Endodermal cell (in vitro differentiated cells): ENCODE measurements around the gene TCEA3. TPM values are rescaled to one million over a fixed set of nuclear protein-coding genes. Genes with fewer than 3 reads are reported as not detected.

ENCODE experiments used
- DNase-seq: peaks from one replicate; pipeline ENCODE4 v3.0.0-alpha.2; 2017
- H3K27ac ChIP-seq: 2 replicates; pipeline ENCODE4 v1.5.1; 2013; ENCODE audit warnings: mild to moderate bottlenecking, low read depth, low read length, moderate library complexity
- H3K27me3 ChIP-seq: 2 replicates; pipeline ENCODE4 v1.6.1; 2013; ENCODE audit warnings: mild to moderate bottlenecking, low read length, moderate library complexity; ENCODE audit not compliant: insufficient read depth, control insufficient read depth, poor library complexity, severe bottlenecking
- H3K36me3 ChIP-seq: 2 replicates; pipeline ENCODE4 v1.7.0; 2013; ENCODE audit warnings: mild to moderate bottlenecking, low read length, moderate library complexity; ENCODE audit not compliant: control insufficient read depth, insufficient read depth
- H3K4me1 ChIP-seq: one replicate; pipeline ENCODE4 v1.7.0; 2013; ENCODE audit warnings: low read length; ENCODE audit not compliant: control insufficient read depth, insufficient read depth
- H3K4me3 ChIP-seq: 2 replicates; pipeline ENCODE4 v1.5.1; 2013; ENCODE audit warnings: mild to moderate bottlenecking, low read length, moderate library complexity
- H3K9ac ChIP-seq: 2 replicates; pipeline ENCODE4 v1.6.1; 2013; ENCODE audit warnings: mild to moderate bottlenecking, low read length, moderate library complexity; ENCODE audit not compliant: poor library complexity, severe bottlenecking; ENCODE audit errors: extremely low read depth
- H3K9me3 ChIP-seq: 2 replicates; pipeline ENCODE4 v1.6.1; 2013; ENCODE audit warnings: mild to moderate bottlenecking, low read length, moderate library complexity; ENCODE audit not compliant: control insufficient read depth
- H3K27ac Mint-ChIP-seq: 2 replicates; pipeline ENCODE4 v1.8.0; 2020; ENCODE audit warnings: mixed read lengths
- H3K27me3 Mint-ChIP-seq: 2 replicates; pipeline ENCODE4 v1.8.0; 2021; ENCODE audit warnings: mild to moderate bottlenecking, mixed read lengths; ENCODE audit not compliant: insufficient read depth
- H3K36me3 Mint-ChIP-seq: 2 replicates; pipeline ENCODE4 v1.8.0; 2020; ENCODE audit warnings: low read depth, mixed read lengths
- H3K4me1 Mint-ChIP-seq: 2 replicates; pipeline ENCODE4 v1.8.0; 2020; ENCODE audit warnings: mixed read lengths
- H3K4me3 Mint-ChIP-seq: 2 replicates; pipeline ENCODE4 v1.8.0; 2020; ENCODE audit warnings: mild to moderate bottlenecking, moderate library complexity, mixed read lengths
- H3K9me3 Mint-ChIP-seq: 2 replicates; pipeline ENCODE4 v1.8.0; 2020; ENCODE audit warnings: mild to moderate bottlenecking, mixed read lengths
- CTCF ChIP-seq: fragments of 200-600 bp; sonication (generic); conservative IDR thresholded peaks from 2 replicates; pipeline ENCODE4 v1.5.0; 2021; ENCODE audit warnings: antibody characterized with exemption, mild to moderate bottlenecking
- WGBS, 2 experiments: methylation state at CpG; one replicate each; pipeline versions ENCODE4 v1.1.5 to v1.1.7; 2013; ENCODE audit warnings: missing lambda C conversion rate in 2 of 2, mixed read lengths in 1 of 2; ENCODE audit not compliant: insufficient coverage in 1 of 2, insufficient read length in 1 of 2; 5-methylcytosine and 5-hydroxymethylcytosine counted together
- total RNA-seq, 2 donors: library from RNA; stranded (reverse); fragmentation: NEBNext Ultra II Directional in 1 of 2; extraction: Animal tissue kit (Norgen Biotek cat#: 25700) in 1 of 2; gene quantifications; 2 replicates in 1 of 2; 3 replicates in 1 of 2; pipeline ENCODE4 v1.2.1, GENCODE V29; 2021

The TCEA3 gene
- total RNA-seq, 2 donors from 2014 or later: 4.0 to 4.7 TPM

- Mint-ChIP-seq H3K9me3 (no peaks in the 10 kb centered on the region), H3K36me3 (peaks cover 49% of the 10 kb centered on the region), H3K27ac (peak overlapping the region; percentile 55), H3K4me3 (no peak overlapping the region), H3K4me1 (no peaks in the 10 kb centered on the region), H3K27me3 (no peaks in the 10 kb centered on the region)
- H3K4me1 ChIP-seq: no peaks in the 10 kb centered on the region
- no peak overlapping the region for H3K27ac ChIP-seq
- no peak for DNase-seq
- H3K36me3 ChIP-seq: peaks cover 63% of the 10 kb centered on the region
- H3K4me3 ChIP-seq: no peak overlapping the region
- no peak for TF ChIP-seq CTCF
- H3K9ac ChIP-seq: no peak overlapping the region
- no peaks in the 10 kb centered on the region for H3K9me3 ChIP-seq
- WGBS, 2 experiments: 88 to 94% methylated on average over 5 of the region's 5 CpGs
- H3K27me3 ChIP-seq: no peaks in the 10 kb centered on the region
Measured at GRCh38 chr1:23452011-23452411, 27.5 kb upstream of the TCEA3 start.

- Histone ChIP-seq H3K4me1 (no peaks in the 10 kb centered on the region), H3K9me3 (no peaks in the 10 kb centered on the region), H3K27ac (peak overlapping the region; percentile 7), H3K36me3 (peaks cover 61% of the 10 kb centered on the region), H3K9ac (no peak overlapping the region), H3K27me3 (no peaks in the 10 kb centered on the region), H3K4me3 (no peak overlapping the region)
- DNase-seq: no peak
- Mint-ChIP-seq H3K27me3 (no peaks in the 10 kb centered on the region), H3K4me1 (no peaks in the 10 kb centered on the region), H3K9me3 (no peaks in the 10 kb centered on the region), H3K27ac (peak overlapping the region; percentile 55), H3K4me3 (no peak overlapping the region), H3K36me3 (peaks cover 49% of the 10 kb centered on the region)
- 79% methylated on average over 1 of the region's 1 CpG; no CpG with 5 or more reads in 1 of the 2 experiments for WGBS, 2 experiments
- TF ChIP-seq CTCF: no peak
Measured at GRCh38 chr1:23451441-23451840, 26.9 kb upstream of the TCEA3 start.

- H3K27me3 Mint-ChIP-seq: no peaks in the 10 kb centered on the region
- H3K27ac Mint-ChIP-seq: no peak overlapping the region
- H3K4me3 Mint-ChIP-seq: no peak overlapping the region
- H3K9me3 Mint-ChIP-seq: no peaks in the 10 kb centered on the region
- no peaks in the 10 kb centered on the region for H3K4me1 ChIP-seq
- no peaks in the 10 kb centered on the region for H3K4me1 Mint-ChIP-seq
- TF ChIP-seq CTCF: no peak
- H3K27me3 ChIP-seq: no peaks in the 10 kb centered on the region
- no peak overlapping the region for H3K4me3 ChIP-seq
- 92 to 96% methylated on average over 3 to 4 of the region's 4 CpGs for WGBS, 2 experiments
- H3K36me3 Mint-ChIP-seq: peaks cover 50% of the 10 kb centered on the region
- no peak overlapping the region for H3K9ac ChIP-seq
- no peaks in the 10 kb centered on the region for H3K9me3 ChIP-seq
- no peak overlapping the region for H3K27ac ChIP-seq
- H3K36me3 ChIP-seq: peaks cover 56% of the 10 kb centered on the region
- DNase-seq: no peak
Measured at GRCh38 chr1:23450894-23451293, 26.3 kb upstream of the TCEA3 start.
